CD14-positive monocyte (primary cell): ENCODE data around the gene IGFBP6. TPM values are rescaled to one million over a fixed set of nuclear protein-coding genes. Genes with fewer than 3 reads are reported as not detected.

Experiments
- DNase-seq, 3 donors: peaks; one replicate each; pipeline ENCODE4 v3.0.0-alpha.2; 2011 to 2022
- H2AFZ ChIP-seq: 2 replicates; pipeline ENCODE4 v1.6.0; 2012; ENCODE audit warnings: mild to moderate bottlenecking, low read depth, low read length, inconsistent platforms; ENCODE audit not compliant: insufficient read depth, poor library complexity, severe bottlenecking
- H3K27ac ChIP-seq, 2 donors: 1 replicate in 1 of 2; 2 replicates in 1 of 2; pipeline ENCODE4 v1.5.1; 2012 to 2013; ENCODE audit warnings: low read length in 2 of 2, control low read depth in 1 of 2, inconsistent platforms in 1 of 2, low read depth in 1 of 2, mild to moderate bottlenecking in 1 of 2
- H3K27me3 ChIP-seq, 2 donors: one replicate each; pipeline versions ENCODE4 v1.6.0 to v1.6.1; 2011 to 2013; ENCODE audit warnings: low read length in 2 of 2; ENCODE audit not compliant: control insufficient read depth in 2 of 2, insufficient read depth in 2 of 2
- H3K36me3 ChIP-seq, 2 donors: replicated peaks in 1 of 2; 1 replicate in 1 of 2; 2 replicates in 1 of 2; pipeline versions ENCODE4 v1.5.1 to v1.6.1; 2012 to 2013; ENCODE audit warnings: low read length in 2 of 2, control low read depth in 1 of 2, inconsistent platforms in 1 of 2, mild to moderate bottlenecking in 1 of 2; ENCODE audit not compliant: insufficient read depth in 2 of 2, control insufficient read depth in 1 of 2
- H3K4me1 ChIP-seq, 2 donors: 1 replicate in 1 of 2; 2 replicates in 1 of 2; pipeline versions ENCODE4 v1.5.1 to v1.6.1; 2012 to 2013; ENCODE audit warnings: low read length in 2 of 2, control low read depth in 1 of 2, inconsistent platforms in 1 of 2, mild to moderate bottlenecking in 1 of 2, moderate library complexity in 1 of 2; ENCODE audit not compliant: insufficient read depth in 2 of 2, control insufficient read depth in 1 of 2
- H3K4me2 ChIP-seq: replicated peaks from 2 replicates; pipeline ENCODE3; 2012; ENCODE audit warnings: low read length, moderate library complexity, mild to moderate bottlenecking; ENCODE audit not compliant: poor library complexity, severe bottlenecking; ENCODE audit errors: extremely low read depth
- H3K4me3 ChIP-seq, 3 experiments: fragments of 200-600 bp in 1 of 3; sonication (generic) in 1 of 3; replicated peaks in 1 of 3; 1 replicate in 2 of 3; 2 replicates in 1 of 3; pipeline ENCODE4 v1.5.1; 2011 to 2013; ENCODE audit warnings: low read length in 3 of 3, mild to moderate bottlenecking in 3 of 3, control low read depth in 2 of 3, low read depth in 2 of 3, inconsistent platforms in 1 of 3, moderate library complexity in 1 of 3
- H3K79me2 ChIP-seq: 2 replicates; pipeline ENCODE4 v1.6.0; 2012; ENCODE audit warnings: mild to moderate bottlenecking, control low read depth, inconsistent platforms, low read length, moderate library complexity; ENCODE audit not compliant: insufficient read depth
- H3K9ac ChIP-seq: 2 replicates; pipeline ENCODE4 v1.6.0; 2017; ENCODE audit warnings: low read length, mild to moderate bottlenecking; ENCODE audit not compliant: insufficient read depth, poor library complexity, severe bottlenecking
- H3K9me3 ChIP-seq, 2 donors: replicated peaks in 1 of 2; 1 replicate in 1 of 2; 2 replicates in 1 of 2; pipeline versions ENCODE4 v1.5.1 to v1.6.1; 2012 to 2013; ENCODE audit warnings: low read length in 2 of 2, control low read depth in 1 of 2; ENCODE audit not compliant: control insufficient read depth in 1 of 2, insufficient read depth in 1 of 2
- H4K20me1 ChIP-seq: 2 replicates; pipeline ENCODE4 v1.6.0; 2012; ENCODE audit warnings: mild to moderate bottlenecking, low read length, control low read depth, moderate library complexity; ENCODE audit not compliant: insufficient read depth
- H3K27ac Mint-ChIP-seq, 7 donors: one replicate each; pipeline ENCODE4 v1.8.0; 2020; ENCODE audit warnings: mild to moderate bottlenecking in 7 of 7, mixed read lengths in 7 of 7, moderate library complexity in 6 of 7, inconsistent platforms in 2 of 7
- H3K27me3 Mint-ChIP-seq, 3 donors: one replicate each; pipeline ENCODE4 v1.8.0; 2021 to 2022; ENCODE audit warnings: low read depth in 3 of 3, mild to moderate bottlenecking in 3 of 3, mixed read lengths in 3 of 3, moderate library complexity in 3 of 3, inconsistent platforms in 1 of 3
- H3K36me3 Mint-ChIP-seq, 2 donors: one replicate each; pipeline ENCODE4 v1.8.0; 2020; ENCODE audit warnings: mixed read lengths in 2 of 2, inconsistent platforms in 1 of 2, mild to moderate bottlenecking in 1 of 2
- H3K4me1 Mint-ChIP-seq: one replicate; pipeline ENCODE4 v1.8.0; 2020; ENCODE audit warnings: mild to moderate bottlenecking, mixed read lengths
- H3K4me3 Mint-ChIP-seq, 2 donors: one replicate each; pipeline ENCODE4 v1.8.0; 2020; ENCODE audit warnings: mild to moderate bottlenecking in 2 of 2, mixed read lengths in 2 of 2, moderate library complexity in 1 of 2
- H3K9me3 Mint-ChIP-seq, 7 donors: one replicate each; pipeline ENCODE4 v1.8.0; 2020 to 2022; ENCODE audit warnings: mixed read lengths in 7 of 7, mild to moderate bottlenecking in 6 of 7, moderate library complexity in 6 of 7, inconsistent platforms in 2 of 7
- CTCF ChIP-seq: fragments of 200-600 bp; IDR thresholded peaks from one replicate; pipeline ENCODE4 v1.8.0; 2022; ENCODE audit warnings: antibody characterized with exemption, mild to moderate bottlenecking
- WGBS: methylation state at CpG from one replicate; pipeline ENCODE4 v1.1.5; 2013; ENCODE audit warnings: missing lambda C conversion rate; ENCODE audit not compliant: insufficient coverage; 5-methylcytosine and 5-hydroxymethylcytosine counted together
- intact Hi-C, 2 donors: fragments of 100-400 bp; cut with micrococcal nuclease; formaldehyde crosslinking; loops; one replicate each; pipeline versions ENCODE4 v1.15.0 to v1.15.1; 2023
- polyA plus RNA-seq, 3 donors: library from polyadenylated mRNA; depleted of rRNA in 1 of 3; unstranded in 2 of 3; stranded (reverse) in 1 of 3; fragments of 300-500 nt in 2 of 3; fragments of >200 nt in 1 of 3; fragmentation: Illumina TruSeq in 2 of 3; gene quantifications; 1 replicate in 2 of 3; 2 replicates in 1 of 3; pipeline ENCODE4 v1.2.3, GENCODE V29; 2012 to 2021

IGFBP6 gene
- polyA plus RNA-seq, 3 donors: 0.20 TPM; not detected in 2

- Mint-ChIP-seq H3K27ac (no peak overlapping the region), H3K36me3 (peaks cover 0 to 13% of the 10 kb centered on the region in 2 donors), H3K27me3 (peaks cover 26 to 35% (median 34%) of the 10 kb centered on the region in 3 donors), H3K4me3 (no peak overlapping the region), H3K9me3 (peaks cover 0 to 4% (median 0%) of the 10 kb centered on the region in 7 donors), H3K4me1 (peaks cover 56% of the 10 kb centered on the region)
- Histone ChIP-seq H3K4me2 (no peak overlapping the region), H2AFZ (no peak overlapping the region), H3K4me3 (no peak overlapping the region), H3K27ac (no peak overlapping the region), H3K27me3 (peaks cover 15 to 24% of the 10 kb centered on the region in 2 donors), H3K79me2 (no peaks in the 10 kb centered on the region), H3K9ac (no peak overlapping the region), H3K9me3 (no peaks in the 10 kb centered on the region), H3K36me3 (no peaks in the 10 kb centered on the region), H3K4me1 (peaks cover 61 to 63% of the 10 kb centered on the region in 2 donors), H4K20me1 (no peaks in the 10 kb centered on the region)
- no peak for DNase-seq
- no peak for TF ChIP-seq CTCF
- intact Hi-C loops: loop anchor here in 1 of 2 donors (5.0 kb wide), 1 partner anchor 33 kb away; no protein-coding TSS in a partner anchor
- WGBS: 100% methylated on average over 9 of the region's 13 CpGs
These were observed 3.1 kb downstream of the IGFBP6 start for GRCh38 chr12:53100466-53101151.

- H4K20me1 ChIP-seq: no peaks in the 10 kb centered on the region
These were observed 3.8 kb downstream of the IGFBP6 start for GRCh38 chr12:53101266-53101665.

More at GRCh38 chr12:53101266-53101665, 3.8 kb downstream of the IGFBP6 start:
- Histone ChIP-seq H3K79me2 (no peaks in the 10 kb centered on the region), H3K4me1 (peaks cover 56 to 57% of the 10 kb centered on the region in 2 donors), H3K36me3 (no peaks in the 10 kb centered on the region), H3K27ac (no peak overlapping the region), H3K9me3 (no peaks in the 10 kb centered on the region), H3K4me2 (no peak overlapping the region), H3K9ac (no peak overlapping the region), H2AFZ (no peak overlapping the region), H3K4me3 (no peak overlapping the region), H3K27me3 (peaks cover 15 to 24% of the 10 kb centered on the region in 2 donors)
- Mint-ChIP-seq H3K4me1 (peaks cover 52% of the 10 kb centered on the region), H3K9me3 (peaks cover 0 to 2% (median 0%) of the 10 kb centered on the region in 7 donors), H3K27me3 (peaks cover 24 to 34% (median 31%) of the 10 kb centered on the region in 3 donors), H3K27ac (no peak overlapping the region), H3K36me3 (peaks cover 0 to 13% of the 10 kb centered on the region in 2 donors), H3K4me3 (no peak overlapping the region)
- WGBS: 91% methylated on average over 7 of the region's 7 CpGs
- intact Hi-C loops: loop anchor here in 1 of 2 donors (5.0 kb wide), 1 partner anchor 34 kb away; no protein-coding TSS in a partner anchor
- TF ChIP-seq CTCF: no peak
- no peak for DNase-seq
